ENCODE data around the gene RC3H2.

DNA sequence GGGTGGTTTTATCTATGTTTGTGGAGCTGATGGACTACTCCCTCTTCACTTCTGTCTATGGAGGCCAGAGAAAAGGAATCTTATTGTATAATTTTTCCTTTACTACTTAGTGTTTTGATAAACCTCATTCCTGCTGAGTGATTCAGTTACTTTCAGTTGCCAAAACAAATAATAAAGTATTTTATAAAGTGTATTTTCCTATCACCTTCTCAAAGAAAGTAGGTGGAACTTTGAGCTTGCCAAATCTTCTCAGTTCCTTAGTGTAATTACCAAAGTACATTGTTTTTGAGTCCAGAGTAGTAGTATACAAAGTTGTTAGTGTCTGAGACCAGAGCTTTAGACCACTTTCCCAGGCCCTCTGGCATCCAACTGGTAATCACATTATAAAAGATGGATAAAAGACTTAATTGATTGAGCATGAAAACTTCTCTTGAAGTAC is 49.1 kb upstream of the RC3H2 start:
- TF ChIP-seq NR2F2 (IDR thresholded peaks at IDR 0.05) (no peak), SP1 (IDR thresholded peaks at IDR 0.05) (no peak), TAF1 (conservative IDR thresholded peaks at IDR 0.05) (no peak), RAD21 (IDR thresholded peaks at IDR 0.05) (no peak)
- TF ChIP-seq, protein P1, sequence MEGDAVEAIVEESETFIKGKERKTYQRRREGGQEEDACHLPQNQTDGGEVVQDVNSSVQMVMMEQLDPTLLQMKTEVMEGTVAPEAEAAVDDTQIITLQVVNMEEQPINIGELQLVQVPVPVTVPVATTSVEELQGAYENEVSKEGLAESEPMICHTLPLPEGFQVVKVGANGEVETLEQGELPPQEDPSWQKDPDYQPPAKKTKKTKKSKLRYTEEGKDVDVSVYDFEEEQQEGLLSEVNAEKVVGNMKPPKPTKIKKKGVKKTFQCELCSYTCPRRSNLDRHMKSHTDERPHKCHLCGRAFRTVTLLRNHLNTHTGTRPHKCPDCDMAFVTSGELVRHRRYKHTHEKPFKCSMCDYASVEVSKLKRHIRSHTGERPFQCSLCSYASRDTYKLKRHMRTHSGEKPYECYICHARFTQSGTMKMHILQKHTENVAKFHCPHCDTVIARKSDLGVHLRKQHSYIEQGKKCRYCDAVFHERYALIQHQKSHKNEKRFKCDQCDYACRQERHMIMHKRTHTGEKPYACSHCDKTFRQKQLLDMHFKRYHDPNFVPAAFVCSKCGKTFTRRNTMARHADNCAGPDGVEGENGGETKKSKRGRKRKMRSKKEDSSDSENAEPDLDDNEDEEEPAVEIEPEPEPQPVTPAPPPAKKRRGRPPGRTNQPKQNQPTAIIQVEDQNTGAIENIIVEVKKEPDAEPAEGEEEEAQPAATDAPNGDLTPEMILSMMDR (IDR thresholded peaks at IDR 0.05; ENCODE audit: low read depth, low read length, missing input control) = no peak
- TF ChIP-seq, protein P2, sequence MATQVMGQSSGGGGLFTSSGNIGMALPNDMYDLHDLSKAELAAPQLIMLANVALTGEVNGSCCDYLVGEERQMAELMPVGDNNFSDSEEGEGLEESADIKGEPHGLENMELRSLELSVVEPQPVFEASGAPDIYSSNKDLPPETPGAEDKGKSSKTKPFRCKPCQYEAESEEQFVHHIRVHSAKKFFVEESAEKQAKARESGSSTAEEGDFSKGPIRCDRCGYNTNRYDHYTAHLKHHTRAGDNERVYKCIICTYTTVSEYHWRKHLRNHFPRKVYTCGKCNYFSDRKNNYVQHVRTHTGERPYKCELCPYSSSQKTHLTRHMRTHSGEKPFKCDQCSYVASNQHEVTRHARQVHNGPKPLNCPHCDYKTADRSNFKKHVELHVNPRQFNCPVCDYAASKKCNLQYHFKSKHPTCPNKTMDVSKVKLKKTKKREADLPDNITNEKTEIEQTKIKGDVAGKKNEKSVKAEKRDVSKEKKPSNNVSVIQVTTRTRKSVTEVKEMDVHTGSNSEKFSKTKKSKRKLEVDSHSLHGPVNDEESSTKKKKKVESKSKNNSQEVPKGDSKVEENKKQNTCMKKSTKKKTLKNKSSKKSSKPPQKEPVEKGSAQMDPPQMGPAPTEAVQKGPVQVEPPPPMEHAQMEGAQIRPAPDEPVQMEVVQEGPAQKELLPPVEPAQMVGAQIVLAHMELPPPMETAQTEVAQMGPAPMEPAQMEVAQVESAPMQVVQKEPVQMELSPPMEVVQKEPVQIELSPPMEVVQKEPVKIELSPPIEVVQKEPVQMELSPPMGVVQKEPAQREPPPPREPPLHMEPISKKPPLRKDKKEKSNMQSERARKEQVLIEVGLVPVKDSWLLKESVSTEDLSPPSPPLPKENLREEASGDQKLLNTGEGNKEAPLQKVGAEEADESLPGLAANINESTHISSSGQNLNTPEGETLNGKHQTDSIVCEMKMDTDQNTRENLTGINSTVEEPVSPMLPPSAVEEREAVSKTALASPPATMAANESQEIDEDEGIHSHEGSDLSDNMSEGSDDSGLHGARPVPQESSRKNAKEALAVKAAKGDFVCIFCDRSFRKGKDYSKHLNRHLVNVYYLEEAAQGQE (IDR thresholded peaks at IDR 0.05) = no peak

Data from liver (tissue), 3 donors.